HL-60 (cell line): ENCODE data around the gene PRPSAP2.

ENCODE experiments used
- GABPA ChIP-seq: IDR thresholded peaks from 2 replicates; pipeline ENCODE4 v1.6.1; 2012; ENCODE audit warnings: low read depth
- POLR2AphosphoS5 ChIP-seq: IDR thresholded peaks from 2 replicates; pipeline ENCODE4 v1.6.1; 2012; ENCODE audit warnings: low read depth
- SPI1 ChIP-seq: IDR thresholded peaks from 2 replicates; pipeline ENCODE4 v1.6.1; 2012; ENCODE audit warnings: low read depth, mild to moderate bottlenecking, borderline replicate concordance
- TF ChIP-seq, protein P1 (sequence below): IDR thresholded peaks from one replicate; pipeline ENCODE4 v1.5.1; 2011; ENCODE audit warnings: low read length, control low read depth, inconsistent platforms; ENCODE audit not compliant: insufficient read depth
- TF ChIP-seq, protein P2 (sequence below): IDR thresholded peaks from 2 replicates; pipeline ENCODE4 v1.6.1; 2012; ENCODE audit warnings: low read depth; ENCODE audit not compliant: insufficient replicate concordance

DNA sequence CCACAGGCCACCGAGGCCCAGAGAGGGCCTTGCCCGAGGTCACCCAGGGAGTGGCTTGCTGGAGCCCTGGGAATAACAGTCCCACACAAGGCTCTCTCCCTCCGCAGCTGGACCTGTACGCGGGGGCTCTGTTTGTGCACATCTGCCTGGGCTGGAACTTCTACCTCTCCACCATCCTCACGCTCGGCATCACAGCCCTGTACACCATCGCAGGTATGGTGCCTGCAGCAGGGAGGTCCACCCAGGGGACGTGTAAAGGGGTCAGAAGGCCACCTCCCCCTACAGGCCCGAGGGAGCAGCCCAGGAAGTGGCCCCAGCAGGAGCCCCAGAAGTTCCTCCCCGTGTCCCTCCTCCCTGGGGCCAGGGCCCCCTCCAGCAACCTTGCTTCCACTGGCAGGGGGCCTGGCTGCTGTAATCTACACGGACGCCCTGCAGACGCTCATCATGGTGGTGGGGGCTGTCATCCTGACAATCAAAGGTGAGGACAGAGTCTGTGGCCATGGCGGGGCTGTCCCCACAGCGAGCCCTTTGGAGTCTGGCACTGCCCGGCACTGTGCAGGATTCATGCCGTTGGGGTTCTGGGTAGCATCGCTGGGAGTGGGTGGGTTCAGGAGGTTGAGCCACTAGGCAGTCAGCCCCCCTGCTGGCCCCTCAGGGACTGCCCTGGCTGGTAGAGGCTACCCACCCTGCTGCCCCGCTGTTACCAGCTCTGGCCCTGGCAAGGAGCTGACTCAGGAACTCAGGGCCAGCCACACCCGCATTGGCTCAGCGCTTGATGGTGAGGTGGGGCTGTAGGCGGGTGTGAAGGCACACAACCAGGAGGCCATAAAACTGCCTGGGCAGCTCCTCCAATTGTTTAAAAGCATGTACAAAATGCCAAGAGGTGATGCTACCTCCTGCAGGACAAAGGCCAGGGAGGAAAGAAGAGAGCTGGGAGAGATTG lies 111.3 kb downstream of the PRPSAP2 start:
- TF ChIP-seq, protein P1, sequence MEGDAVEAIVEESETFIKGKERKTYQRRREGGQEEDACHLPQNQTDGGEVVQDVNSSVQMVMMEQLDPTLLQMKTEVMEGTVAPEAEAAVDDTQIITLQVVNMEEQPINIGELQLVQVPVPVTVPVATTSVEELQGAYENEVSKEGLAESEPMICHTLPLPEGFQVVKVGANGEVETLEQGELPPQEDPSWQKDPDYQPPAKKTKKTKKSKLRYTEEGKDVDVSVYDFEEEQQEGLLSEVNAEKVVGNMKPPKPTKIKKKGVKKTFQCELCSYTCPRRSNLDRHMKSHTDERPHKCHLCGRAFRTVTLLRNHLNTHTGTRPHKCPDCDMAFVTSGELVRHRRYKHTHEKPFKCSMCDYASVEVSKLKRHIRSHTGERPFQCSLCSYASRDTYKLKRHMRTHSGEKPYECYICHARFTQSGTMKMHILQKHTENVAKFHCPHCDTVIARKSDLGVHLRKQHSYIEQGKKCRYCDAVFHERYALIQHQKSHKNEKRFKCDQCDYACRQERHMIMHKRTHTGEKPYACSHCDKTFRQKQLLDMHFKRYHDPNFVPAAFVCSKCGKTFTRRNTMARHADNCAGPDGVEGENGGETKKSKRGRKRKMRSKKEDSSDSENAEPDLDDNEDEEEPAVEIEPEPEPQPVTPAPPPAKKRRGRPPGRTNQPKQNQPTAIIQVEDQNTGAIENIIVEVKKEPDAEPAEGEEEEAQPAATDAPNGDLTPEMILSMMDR = no peak
- no peak for TF ChIP-seq SPI1
- no peak for TF ChIP-seq POLR2AphosphoS5
- TF ChIP-seq GABPA = no peak
- TF ChIP-seq, protein P2, sequence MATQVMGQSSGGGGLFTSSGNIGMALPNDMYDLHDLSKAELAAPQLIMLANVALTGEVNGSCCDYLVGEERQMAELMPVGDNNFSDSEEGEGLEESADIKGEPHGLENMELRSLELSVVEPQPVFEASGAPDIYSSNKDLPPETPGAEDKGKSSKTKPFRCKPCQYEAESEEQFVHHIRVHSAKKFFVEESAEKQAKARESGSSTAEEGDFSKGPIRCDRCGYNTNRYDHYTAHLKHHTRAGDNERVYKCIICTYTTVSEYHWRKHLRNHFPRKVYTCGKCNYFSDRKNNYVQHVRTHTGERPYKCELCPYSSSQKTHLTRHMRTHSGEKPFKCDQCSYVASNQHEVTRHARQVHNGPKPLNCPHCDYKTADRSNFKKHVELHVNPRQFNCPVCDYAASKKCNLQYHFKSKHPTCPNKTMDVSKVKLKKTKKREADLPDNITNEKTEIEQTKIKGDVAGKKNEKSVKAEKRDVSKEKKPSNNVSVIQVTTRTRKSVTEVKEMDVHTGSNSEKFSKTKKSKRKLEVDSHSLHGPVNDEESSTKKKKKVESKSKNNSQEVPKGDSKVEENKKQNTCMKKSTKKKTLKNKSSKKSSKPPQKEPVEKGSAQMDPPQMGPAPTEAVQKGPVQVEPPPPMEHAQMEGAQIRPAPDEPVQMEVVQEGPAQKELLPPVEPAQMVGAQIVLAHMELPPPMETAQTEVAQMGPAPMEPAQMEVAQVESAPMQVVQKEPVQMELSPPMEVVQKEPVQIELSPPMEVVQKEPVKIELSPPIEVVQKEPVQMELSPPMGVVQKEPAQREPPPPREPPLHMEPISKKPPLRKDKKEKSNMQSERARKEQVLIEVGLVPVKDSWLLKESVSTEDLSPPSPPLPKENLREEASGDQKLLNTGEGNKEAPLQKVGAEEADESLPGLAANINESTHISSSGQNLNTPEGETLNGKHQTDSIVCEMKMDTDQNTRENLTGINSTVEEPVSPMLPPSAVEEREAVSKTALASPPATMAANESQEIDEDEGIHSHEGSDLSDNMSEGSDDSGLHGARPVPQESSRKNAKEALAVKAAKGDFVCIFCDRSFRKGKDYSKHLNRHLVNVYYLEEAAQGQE = no peak
